ENCODE measurements around the gene RGR.

The RGR gene

GRCh38 chr10:84244651-84245270, at the start of gene RGR:
Gene RGR (plus strand): TSS chr10:84245053. CDS start chr10:84245091, 38 bp downstream.
- DNase-seq, result no peak

- DNase-seq, result no peak
Measured at GRCh38 chr10:84196083-84196482, 48.8 kb upstream of the RGR start.

DNA sequence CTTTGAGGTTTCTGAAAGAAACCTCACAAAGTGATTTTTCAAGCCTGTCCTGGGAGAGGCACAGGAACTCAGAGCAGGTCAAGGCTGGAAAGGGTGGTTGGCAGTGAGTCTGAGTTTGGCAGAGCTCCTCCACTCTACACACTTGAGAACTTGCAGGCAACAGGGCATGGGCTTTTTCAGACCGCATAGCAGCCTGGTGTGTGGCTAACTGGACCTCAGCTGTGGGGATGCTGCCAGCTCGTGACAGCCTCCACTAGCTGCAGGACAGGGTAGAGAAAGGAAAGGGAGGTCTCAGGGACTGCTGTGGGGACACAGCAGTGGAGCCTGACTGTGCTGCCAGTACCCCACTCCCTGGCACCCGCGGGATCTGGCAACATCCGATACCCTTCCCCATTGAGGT, 47.9 kb upstream of the RGR start:
- no peak for DNase-seq

DNA sequence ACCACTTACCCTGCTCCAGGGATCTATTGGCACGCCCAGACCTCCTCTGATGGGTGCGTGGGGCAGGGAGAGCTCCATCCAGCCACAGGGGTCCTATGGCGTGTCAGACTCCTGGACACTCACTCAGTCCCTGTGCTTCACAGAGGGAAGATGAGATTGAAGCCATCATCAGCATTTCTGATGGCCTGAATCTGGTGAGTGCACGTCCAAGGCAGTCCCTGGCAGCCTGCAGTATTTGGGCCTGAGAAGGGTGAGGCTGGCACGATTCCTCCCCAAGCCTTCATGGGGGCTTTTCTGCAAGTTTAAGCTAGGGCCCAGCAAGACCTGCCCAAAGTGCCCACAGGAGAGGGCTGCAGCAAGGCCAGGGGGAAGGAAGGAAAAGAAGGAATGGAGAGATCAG, 47.2 kb upstream of the RGR start:
- DNase-seq, result no peak

DNA sequence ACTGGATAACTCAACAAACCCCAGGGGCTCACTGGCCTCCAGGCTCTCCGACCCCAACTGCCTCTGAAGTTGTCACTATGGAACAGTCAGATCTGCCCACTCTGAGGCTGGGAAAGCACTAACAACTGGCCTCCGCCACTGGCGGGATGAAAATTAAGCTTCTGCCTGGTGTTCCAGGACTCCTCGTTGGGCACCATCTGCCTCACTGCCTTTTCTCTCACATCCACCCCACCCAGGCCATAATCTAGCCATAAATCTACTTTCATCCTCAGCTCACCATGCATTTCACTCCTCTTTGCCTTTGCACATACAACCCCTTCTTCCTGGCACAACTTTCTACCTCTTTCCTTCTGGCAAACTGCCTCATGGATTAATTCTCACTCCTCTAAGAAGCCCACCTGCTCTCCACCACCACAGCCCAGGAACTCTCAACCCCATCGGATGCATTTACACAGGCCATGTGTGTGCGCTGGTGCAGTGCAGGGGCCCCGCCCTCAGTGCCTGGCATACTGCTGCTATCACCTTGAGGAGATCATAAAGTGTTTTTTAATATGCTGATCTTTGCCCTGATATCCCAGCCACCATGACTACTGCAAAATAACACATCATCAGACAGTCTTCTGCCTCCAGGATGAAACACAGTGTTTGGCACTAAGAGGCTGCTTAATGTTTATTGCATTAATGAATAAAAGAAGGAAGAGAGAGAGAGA, 46.5 kb upstream of the RGR start:
- DNase-seq, result no peak

GRCh38 chr10:84200537-84201243, 44.2 kb upstream of the RGR start:
- DNase-seq, result no peak

DNA sequence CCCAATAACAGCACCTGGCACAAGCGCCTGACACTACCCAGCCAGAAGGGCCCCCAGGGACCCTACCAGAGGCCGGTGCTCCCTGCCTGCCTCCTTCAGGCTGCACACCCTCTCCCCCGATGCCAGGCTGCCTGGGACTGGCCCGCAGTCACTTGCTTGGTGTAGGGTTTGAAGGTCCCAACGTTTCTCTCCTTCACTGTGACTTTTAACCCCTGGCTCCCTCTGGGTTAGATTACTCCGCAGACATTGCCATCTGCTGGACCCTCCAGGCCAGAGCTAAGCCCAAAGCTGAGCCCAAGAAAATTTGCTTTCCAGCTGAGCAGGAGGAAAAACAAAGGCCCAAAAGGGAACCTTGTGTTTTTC, 43.6 kb upstream of the RGR start:
- no peak for DNase-seq

DNA sequence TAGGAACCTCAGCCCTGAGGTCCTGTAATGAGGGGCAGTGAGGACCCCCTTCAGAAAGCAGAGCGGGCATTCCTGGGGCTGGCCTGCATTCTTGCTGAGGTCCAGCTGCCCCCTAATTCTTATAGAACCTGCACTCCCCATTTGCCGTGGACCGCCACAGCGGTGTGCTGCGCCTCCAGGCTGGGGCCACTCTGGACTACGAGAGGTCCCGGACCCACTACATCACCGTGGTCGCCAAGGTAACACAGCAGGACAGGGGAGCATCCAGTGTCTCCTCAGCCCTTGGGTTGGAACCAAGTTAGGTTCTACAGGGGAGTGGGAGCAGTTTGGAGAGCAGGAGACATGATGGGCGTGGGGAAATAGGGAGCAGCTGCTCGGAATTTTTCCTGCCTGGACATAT, 43.2 kb upstream of the RGR start:
- DNase-seq, result no peak

DNA sequence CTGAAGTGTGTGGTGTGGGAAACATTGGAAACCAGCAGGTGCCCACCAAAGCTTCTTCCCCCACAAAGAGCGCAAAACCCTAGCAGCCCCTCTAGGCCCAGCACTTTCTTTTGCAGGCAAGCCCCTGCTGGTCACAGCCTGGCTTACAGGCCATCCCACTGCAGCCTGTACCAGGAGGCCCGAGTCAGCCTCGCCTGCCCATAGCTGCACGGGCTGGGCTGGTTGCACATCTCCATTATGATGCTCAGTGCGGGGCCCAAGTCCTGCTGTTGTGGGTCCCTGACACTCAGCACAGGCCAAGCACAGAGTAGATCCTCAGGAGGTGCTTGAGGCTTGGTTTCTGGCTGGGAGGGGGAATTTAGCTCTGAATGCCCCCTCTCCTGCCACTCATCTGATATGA, 42.5 kb upstream of the RGR start:
- no peak for DNase-seq

GRCh38 chr10:84204122-84204521, 40.7 kb upstream of the RGR start:
- no peak for DNase-seq

GRCh38 chr10:84204610-84205009, 40.2 kb upstream of the RGR start:
- DNase-seq, result no peak

GRCh38 chr10:84205049-84205852, 39.6 kb upstream of the RGR start:
- DNase-seq, result no peak

- no peak for DNase-seq
Measured at GRCh38 chr10:84205853-84206525, 38.9 kb upstream of the RGR start.

DNA sequence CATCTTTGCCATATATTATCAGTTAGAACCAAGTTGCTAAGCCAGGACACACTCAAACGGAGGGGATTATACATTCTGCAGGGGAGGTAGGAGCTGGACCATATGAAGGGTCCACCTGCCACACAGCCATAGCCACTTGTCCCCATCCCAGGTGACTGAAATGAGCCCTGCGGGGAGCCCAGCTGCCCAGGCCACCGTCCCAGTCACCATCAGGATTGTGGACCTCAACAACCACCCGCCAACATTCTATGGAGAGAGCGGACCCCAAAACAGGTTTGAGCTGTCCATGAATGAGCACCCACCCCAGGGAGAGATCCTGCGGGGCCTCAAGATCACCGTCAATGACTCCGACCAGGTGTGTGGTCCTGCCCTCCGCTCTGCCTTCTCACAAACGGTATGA, 36.8 kb upstream of the RGR start:
- DNase-seq, result no peak

DNA sequence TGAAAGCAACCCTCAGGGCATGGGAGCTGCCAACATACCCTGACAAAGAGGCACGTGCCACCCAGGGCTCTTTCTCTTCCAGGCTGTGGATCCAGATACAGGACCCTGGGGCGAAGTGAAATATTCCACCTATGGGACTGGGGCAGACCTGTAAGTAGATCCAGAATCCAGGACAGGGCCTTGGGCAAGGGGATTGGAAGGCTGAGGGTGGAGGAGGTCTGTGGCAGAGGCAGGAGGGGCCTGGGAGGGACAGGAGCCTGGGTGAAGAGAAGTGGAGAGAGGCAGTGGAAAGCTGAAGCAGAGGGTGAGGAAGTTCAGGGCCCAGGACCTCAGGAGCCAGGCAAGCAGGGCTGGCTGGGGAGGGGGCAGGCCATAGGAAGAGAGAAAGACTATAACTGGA, 33.3 kb upstream of the RGR start:
- no peak for DNase-seq

- no peak for DNase-seq
Measured at GRCh38 chr10:84212014-84212413, 32.8 kb upstream of the RGR start.

GRCh38 chr10:84213076-84213475, 31.8 kb upstream of the RGR start:
- no peak for DNase-seq

- DNase-seq, result no peak
Measured at GRCh38 chr10:84214046-84214572, 30.7 kb upstream of the RGR start.

DNA sequence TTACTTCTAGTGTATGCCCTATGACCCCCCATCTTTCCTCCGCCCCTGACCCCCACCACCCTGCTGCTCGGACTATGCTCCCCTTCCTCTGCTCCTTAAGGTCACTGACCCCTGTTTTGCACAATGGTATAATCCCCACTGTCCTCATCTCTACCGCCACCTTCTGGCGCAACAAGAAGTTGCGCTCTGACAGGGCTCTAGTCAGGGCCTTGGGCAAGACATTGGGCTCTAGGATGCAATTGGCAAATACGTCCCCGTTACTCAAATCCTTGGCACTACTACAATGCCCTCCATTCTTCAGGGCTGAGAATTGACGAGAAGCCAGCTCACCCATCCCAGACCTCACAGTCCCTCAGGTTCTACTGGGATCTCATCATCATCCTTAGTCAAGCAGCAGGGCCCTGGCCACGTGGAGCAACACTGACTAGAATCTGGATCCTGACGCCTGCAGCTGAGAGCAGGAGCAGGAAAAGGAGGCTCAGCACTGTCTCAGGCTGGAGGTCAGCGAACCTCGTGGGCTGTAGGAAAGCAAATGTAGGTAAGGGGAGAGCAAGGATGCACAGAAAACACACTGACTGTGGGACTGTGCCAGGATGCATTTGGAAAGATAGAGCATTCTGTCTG, 30.1 kb upstream of the RGR start:
- no peak for DNase-seq

DNA sequence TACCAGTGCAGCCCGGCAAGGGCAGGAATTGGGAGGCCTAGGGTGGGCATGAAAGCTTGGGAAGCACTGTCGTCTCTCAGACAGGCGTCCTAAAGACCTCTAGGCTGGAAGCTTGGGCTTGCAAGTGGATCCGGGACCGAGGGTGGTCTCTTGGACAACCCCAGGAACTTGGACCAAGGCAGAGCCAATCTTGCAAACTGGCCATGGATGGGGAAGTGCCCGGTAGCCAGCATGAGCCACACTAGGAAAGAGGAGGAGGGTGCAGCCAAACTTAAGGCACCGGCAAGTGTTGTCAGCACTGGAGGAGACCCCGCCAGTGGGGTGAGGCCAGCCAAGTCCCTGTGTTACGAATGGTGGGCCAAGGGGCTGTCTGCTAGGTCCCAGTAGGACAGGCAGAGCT, 28.0 kb upstream of the RGR start:
- no peak for DNase-seq

- no peak for DNase-seq
Measured at GRCh38 chr10:84217746-84218145, 27.1 kb upstream of the RGR start.

DNA sequence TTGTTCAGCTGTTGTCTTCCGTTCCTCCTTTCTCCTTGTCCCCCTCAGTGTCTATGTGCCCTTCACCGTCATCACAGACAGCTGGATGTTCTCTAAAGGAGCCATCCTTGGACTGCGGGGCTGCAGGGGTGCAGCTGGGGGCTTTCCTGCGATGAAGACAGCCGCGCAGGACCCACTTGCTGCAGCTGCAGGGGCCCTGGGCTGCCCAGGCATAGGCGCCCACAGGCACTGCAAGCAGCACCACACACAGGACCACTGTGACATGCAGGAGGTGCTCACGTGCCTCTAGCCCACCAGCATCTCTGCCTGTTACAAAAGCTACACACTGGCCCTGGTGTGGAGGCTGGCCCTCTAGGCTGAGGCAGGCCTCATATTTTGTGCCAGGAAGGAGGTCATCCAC, 22.9 kb upstream of the RGR start:
- DNase-seq, result no peak

Data from cortex of kidney (tissue), 1 donor.